ENCODE measurements around the gene MINK1. TPM values are rescaled to one million over a fixed set of nuclear protein-coding genes. Genes with fewer than 3 reads are reported as not detected.
"Not testable (repeated sequence)": the region's sequence is repeated elsewhere in the genome, so short reads cannot be mapped to it uniquely, and the experiment has no call there.

Gene MINK1
- total RNA-seq, 4 donors from 2014 or later: 111 to 278 (median 223) TPM

DNA sequence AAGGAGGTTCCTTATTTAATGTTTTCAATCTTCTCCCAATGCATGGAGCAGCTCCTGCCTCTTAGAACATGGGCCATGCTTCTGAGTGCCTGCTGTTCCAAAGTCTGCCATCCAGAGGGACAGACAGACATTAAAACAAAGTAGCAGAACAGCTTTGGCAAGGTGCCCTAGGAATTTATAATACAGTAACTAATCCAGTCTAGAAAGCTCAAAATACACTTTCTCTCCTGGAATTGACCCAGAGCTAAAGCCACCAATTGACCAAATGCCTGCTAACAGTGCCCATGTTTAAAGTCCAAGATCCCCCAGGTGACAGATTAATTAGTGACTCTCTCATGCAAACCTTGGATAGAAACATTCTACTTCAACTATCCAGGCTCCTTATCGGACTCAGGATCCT is 80.9 kb downstream of the MINK1 start:
- Histone ChIP-seq H3K36me3 (no peaks in the 10 kb centered on the region), H3K27me3 (no peaks in the 10 kb centered on the region), H3K27ac (no peak overlapping the region), H3K4me1 (peaks cover 0 to 7% (median 0%) of the 10 kb centered on the region in 4 donors), H3K9me3 (no peaks in the 10 kb centered on the region), H3K4me3 (no peak overlapping the region)
- TF ChIP-seq POLR2A (IDR thresholded peaks at IDR 0.05): no peak
- TF ChIP-seq, protein P1, sequence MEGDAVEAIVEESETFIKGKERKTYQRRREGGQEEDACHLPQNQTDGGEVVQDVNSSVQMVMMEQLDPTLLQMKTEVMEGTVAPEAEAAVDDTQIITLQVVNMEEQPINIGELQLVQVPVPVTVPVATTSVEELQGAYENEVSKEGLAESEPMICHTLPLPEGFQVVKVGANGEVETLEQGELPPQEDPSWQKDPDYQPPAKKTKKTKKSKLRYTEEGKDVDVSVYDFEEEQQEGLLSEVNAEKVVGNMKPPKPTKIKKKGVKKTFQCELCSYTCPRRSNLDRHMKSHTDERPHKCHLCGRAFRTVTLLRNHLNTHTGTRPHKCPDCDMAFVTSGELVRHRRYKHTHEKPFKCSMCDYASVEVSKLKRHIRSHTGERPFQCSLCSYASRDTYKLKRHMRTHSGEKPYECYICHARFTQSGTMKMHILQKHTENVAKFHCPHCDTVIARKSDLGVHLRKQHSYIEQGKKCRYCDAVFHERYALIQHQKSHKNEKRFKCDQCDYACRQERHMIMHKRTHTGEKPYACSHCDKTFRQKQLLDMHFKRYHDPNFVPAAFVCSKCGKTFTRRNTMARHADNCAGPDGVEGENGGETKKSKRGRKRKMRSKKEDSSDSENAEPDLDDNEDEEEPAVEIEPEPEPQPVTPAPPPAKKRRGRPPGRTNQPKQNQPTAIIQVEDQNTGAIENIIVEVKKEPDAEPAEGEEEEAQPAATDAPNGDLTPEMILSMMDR (IDR thresholded peaks at IDR 0.05): peak in 2 of 6 experiments; percentile 32 to 39
- DNase-seq: no peak

DNA sequence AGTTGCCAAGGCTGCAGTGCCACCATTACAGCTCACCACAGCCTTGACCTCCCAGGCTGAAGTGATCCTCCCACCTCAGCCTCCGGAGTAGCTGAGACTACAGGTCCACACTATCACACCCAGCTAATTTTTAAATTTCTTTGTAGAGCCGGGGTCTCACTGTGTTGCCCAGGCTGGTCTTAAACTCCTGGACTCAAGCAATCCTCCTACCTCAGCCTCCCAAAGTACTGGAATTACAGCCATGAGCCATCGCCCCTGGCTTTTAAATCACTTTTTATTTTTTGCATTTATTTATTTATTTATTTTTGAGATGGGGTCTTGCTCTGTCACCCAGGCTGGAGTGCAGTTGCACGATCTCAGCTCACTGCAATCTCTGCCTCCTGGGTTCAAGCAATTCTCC is 81.4 kb downstream of the MINK1 start:
- H3K36me3 ChIP-seq, H3K4me3 ChIP-seq, H3K9me3 ChIP-seq, DNase-seq, H3K4me1 ChIP-seq, H3K27me3 ChIP-seq, H3K27ac ChIP-seq: not testable (repeated sequence)

DNA sequence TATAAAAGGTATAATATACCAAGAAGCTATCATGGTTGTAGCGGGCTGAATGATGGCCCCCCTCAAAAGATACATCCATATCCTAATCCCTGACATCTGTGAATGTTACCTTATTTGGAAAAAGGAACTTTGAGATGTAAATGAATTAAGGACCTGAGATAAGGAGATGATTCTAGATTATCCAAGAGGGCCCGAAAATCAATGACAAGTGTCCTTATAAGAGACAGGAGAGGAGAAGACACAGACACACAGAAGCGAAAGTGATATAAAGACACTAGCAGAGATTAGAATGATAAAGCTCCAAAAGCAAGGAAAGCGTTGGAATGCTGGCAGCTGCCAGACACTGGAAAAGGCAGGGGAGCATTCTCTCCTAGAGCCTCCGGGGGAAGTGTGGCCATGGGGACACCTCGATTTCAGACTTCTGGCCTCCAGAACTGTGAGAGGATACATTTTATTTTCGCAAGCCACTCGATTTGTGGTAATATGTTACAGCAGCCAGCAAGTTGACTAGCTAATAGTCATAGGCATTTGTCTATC is 86.4 kb downstream of the MINK1 start:
- H3K27ac ChIP-seq: no peak overlapping the region
- H3K36me3 ChIP-seq: no peaks in the 10 kb centered on the region
- no peak for TF ChIP-seq POLR2A (IDR thresholded peaks at IDR 0.05)
- TF ChIP-seq, protein P1 (IDR thresholded peaks at IDR 0.05): no peak
- no peak overlapping the region for H3K4me3 ChIP-seq
- no peaks in the 10 kb centered on the region for H3K27me3 ChIP-seq
- no peaks in the 10 kb centered on the region for H3K9me3 ChIP-seq
- H3K4me1 ChIP-seq: no peaks in the 10 kb centered on the region
- DNase-seq: no peak

DNA sequence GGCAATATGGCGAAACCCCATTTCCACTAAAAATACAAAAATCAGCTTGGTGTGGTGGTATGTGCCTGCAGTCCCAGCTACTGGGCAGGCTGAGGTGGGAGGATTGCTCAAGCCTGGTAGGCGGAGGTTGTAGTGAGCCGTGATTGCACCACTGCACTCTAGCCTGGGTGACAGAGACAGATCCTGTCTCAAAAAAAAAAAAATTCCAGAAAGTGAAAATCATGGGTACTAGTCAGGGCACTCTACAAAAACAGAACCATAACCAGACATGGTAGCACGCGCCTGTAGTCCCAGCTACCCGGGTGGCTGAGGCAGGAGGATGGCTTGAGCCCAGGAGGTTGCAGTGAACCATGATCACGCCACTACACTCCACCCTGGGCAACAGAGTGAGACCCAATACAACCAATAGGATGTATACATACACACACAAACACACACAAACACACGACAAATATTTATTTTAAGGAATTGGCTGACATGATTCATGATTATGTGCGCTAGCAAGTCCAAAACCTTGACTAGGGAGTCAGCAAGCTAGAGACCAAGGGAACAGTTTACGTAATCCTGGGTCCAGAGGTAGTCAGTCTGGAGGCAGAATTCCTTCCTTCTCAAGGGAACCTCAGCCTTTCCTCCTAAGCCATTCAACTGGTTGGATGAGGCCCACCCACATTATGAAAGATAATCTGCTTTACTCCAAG is 87.4 kb downstream of the MINK1 start:
- H3K27ac ChIP-seq: no peak overlapping the region

DNA sequence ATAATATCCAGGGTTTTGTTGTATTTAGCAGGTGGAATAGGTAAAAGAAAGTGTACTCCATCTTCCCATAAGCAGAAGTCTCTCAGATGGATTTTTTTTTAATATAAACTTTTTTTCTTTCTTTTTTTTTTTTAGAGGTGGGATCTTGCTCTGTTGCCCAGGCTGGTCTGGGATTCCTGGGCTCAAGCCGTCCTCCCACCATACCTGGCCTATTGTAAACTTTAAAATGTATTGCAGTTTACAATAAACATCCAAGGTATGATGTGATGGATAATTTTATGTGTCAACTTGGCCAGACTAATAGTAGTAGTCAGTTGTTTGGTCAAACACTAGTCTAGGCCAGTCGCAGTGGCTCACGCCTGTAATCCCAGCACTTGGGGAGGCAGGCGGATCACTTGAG is 88.2 kb downstream of the MINK1 start:
- Histone ChIP-seq H3K36me3 (no peaks in the 10 kb centered on the region), H3K4me3 (no peak overlapping the region), H3K4me1 (no peaks in the 10 kb centered on the region), H3K9me3 (no peaks in the 10 kb centered on the region), H3K27me3 (no peaks in the 10 kb centered on the region), H3K27ac (no peak overlapping the region)
- DNase-seq: no peak
- TF ChIP-seq, protein P1 (IDR thresholded peaks at IDR 0.05): no peak
- no peak for TF ChIP-seq POLR2A (IDR thresholded peaks at IDR 0.05)

More for the DNA sequence above, 87.4 kb downstream of the MINK1 start:
- H3K27me3 ChIP-seq: no peaks in the 10 kb centered on the region
- no peak for TF ChIP-seq POLR2A (IDR thresholded peaks at IDR 0.05)
- TF ChIP-seq, protein P1 (IDR thresholded peaks at IDR 0.05): no peak
- no peaks in the 10 kb centered on the region for H3K4me1 ChIP-seq
- H3K36me3 ChIP-seq: no peaks in the 10 kb centered on the region
- no peak overlapping the region for H3K4me3 ChIP-seq
- no peak for DNase-seq
- H3K9me3 ChIP-seq: no peaks in the 10 kb centered on the region

DNA sequence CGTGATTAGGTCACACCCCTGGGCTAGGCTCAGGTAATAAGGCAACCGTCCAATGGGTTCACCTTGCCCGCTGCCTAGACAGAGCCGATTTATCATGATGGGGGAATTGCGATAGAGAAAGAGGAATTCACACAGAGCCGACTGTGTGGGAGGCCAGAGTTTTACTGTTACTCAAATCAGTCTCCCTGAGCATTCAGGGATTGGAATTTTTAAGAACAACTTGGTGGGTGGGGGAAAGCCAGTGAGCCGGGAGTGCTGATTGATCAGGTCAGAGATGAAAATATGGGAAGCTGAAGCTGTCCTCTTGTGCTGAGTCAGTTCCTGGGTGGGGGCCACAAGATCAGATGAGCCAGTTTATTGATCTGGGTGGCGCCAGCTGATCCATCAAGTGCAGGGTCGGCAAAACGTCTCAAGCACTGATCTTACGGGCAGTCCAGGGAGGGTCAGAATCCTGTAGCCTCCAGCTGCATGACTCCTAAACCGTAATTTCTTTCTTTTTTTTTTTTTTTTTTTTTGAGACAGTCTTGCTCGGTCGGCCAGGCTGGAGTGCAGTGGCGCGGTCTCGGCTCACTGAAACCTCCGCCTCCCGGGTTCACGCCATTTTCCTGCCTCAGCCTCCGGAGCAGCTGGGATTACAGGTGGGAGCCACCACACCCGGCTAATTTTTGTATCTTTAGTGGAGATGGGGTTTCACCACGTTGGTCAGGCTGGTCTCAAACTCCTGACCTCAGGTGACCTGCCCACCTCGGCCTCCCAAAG is 93.6 kb downstream of the MINK1 start:
- not testable (repeated sequence) for H3K27me3 ChIP-seq, H3K4me3 ChIP-seq, H3K27ac ChIP-seq, H3K4me1 ChIP-seq, DNase-seq, H3K36me3 ChIP-seq, H3K9me3 ChIP-seq

Data from Peyer's patch (tissue), 4 donors.